GM12892 (cell line): ENCODE data around the gene PP2D1.

Experiments
- POLR2A ChIP-seq: IDR thresholded peaks from 2 replicates; pipeline ENCODE4 v1.6.1; 2011; ENCODE audit warnings: low read depth, low read length, control low read depth
- POLR2AphosphoS5 ChIP-seq: IDR thresholded peaks from 2 replicates; pipeline ENCODE4 v1.6.1; 2011; ENCODE audit warnings: low read depth, low read length, control low read depth
- TAF1 ChIP-seq: IDR thresholded peaks from 2 replicates; pipeline ENCODE4 v1.6.1; 2011; ENCODE audit warnings: low read depth, mild to moderate bottlenecking, control low read depth, low read length, borderline replicate concordance

DNA sequence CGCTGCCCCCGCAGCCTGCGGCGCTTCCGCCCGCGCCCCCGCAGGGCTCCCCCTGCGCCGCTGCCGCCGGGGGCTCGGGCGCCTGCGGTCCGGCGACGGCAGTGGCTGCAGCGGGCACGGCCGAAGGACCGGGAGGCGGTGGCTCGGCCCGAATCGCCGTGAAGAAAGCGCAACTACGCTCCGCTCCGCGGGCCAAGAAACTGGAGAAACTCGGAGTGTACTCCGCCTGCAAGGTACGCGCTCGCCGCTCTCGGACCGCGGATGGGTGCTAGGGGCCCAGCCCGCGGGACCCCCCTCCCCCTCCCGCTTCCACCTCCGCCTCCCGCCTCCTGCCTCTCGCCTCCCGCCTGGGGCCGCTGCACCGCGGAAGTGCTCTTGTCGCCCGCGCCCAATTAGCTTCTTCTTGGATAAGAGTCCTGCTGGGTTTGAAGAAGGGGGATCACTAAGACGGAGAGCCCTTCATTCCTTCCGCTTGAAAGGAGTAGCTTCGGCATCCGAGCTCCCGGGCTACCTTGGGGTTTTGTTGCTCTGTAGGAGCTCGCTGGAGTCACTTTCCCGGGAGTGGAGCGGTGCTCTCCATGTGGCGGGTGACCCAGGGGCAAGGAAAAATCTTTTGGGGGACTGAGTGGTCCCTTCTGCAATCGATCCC is 28.6 kb upstream of the PP2D1 start:
- no peak for TF ChIP-seq POLR2AphosphoS5
- TF ChIP-seq POLR2A, result no peak
- no peak for TF ChIP-seq TAF1
